NB4 (cell line): Measurements from ENCODE around the gene OSBPL10.

ENCODE experiments used
- DNase-seq: peaks from one replicate; pipeline ENCODE4 v3.0.0; 2010; ENCODE audit warnings: low read depth
- H3K4me3 ChIP-seq: one replicate; pipeline ENCODE4 v1.5.1; 2011; ENCODE audit warnings: mild to moderate bottlenecking, low read depth, low read length, moderate library complexity
- CTCF ChIP-seq: IDR thresholded peaks from one replicate; pipeline ENCODE4 v1.5.1; 2012; ENCODE audit warnings: low read depth, low read length
- MYC ChIP-seq: IDR thresholded peaks from 2 replicates; pipeline ENCODE4 v1.6.1; 2011; ENCODE audit warnings: low read depth, low read length
- POLR2A ChIP-seq: IDR thresholded peaks from 2 replicates; pipeline ENCODE4 v1.6.1; 2011; ENCODE audit warnings: mild to moderate bottlenecking; ENCODE audit not compliant: insufficient read length; ENCODE audit errors: extremely low read depth
- TF ChIP-seq, protein P1 (sequence below): IDR thresholded peaks from 2 replicates; pipeline ENCODE4 v1.6.1; 2011; ENCODE audit warnings: low read depth, low read length

The OSBPL10 gene

DNA sequence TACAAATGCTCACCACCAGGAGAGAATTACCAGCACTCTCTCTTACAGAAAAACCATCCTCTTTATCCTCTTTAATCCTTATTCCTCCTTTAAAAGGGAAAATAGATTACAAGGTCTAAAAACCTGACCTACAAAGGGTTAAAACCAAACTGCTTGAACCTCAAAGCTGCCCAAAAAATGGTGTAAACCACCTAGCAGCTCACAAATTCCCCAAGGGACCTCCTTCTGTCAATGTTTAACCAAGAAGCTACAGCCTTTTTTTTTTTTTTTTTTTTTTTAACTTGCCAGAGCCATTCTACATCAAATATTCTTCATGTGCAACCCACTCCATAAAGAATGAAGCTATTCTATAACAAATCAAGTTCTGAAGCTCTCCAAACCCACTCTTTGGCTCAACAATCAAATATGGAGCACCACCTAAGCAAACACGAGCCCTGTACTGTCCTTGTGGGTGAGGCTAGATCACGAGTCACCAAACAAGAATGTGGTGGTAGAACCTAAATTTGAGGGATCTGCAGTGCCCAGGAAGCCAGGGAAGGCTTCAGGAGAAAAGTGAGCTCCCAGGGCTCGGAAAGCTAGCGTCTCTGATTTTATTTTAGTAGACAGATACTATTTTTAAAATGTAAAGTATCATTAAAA is 20.1 kb downstream of the OSBPL10 start:
- no peak for DNase-seq
- TF ChIP-seq CTCF (no peak), MYC (no peak), POLR2A (no peak)
- TF ChIP-seq, protein P1, sequence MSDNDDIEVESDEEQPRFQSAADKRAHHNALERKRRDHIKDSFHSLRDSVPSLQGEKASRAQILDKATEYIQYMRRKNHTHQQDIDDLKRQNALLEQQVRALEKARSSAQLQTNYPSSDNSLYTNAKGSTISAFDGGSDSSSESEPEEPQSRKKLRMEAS = no peak
- no peak overlapping the region for H3K4me3 ChIP-seq

GRCh38 chr3:31959951-31960792 is 20.9 kb downstream of the OSBPL10 start:
- TF ChIP-seq MYC (no peak), CTCF (no peak), POLR2A (no peak)
- TF ChIP-seq, protein P1 = no peak
- H3K4me3 ChIP-seq = no peak overlapping the region
- DNase-seq = no peak

DNA sequence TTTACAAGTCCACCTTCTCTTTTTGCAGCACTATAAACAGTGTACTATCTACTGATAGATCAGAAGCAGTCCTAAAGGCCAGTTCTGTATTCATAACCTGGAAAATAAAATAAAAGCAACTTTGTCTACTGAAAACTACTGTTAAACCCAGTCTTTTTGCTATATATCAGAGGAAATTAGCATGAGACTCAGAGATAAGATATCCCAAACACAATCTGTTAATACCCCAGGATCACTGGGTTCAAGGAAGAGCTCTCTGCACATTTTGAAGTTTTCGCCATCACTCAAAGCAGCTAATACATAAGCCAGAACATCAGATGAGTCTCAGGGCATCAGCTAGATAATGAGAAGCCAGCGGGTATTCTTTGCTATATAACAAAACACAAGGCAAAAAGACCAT is 21.8 kb downstream of the OSBPL10 start:
- H3K4me3 ChIP-seq = no peak overlapping the region
- no peak for DNase-seq

DNA sequence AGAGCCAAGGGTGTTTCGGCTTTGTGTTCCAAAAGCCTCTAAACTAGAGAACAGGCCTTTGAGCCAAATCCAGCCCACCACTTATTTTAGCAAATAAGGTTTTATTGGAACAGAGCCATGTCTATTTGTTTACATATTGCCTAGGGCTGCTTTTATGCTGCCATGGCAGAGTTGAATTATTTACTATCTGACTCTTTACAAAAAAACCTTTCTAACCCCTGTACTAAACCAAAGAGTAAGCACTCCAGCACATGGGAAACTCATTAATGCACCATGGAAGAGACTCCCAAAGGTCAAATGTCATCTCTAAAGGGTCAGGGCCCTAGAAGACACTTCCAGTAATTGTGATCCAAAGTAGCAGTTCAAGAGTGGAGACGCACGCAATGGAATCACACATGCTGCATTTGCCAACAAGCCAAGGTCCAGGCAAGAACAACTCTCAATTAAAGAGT is 22.3 kb downstream of the OSBPL10 start:
- DNase-seq = no peak
- H3K4me3 ChIP-seq = no peak overlapping the region
- TF ChIP-seq, protein P1 = no peak
- TF ChIP-seq CTCF = no peak
- TF ChIP-seq POLR2A = no peak
- TF ChIP-seq MYC = no peak

More for the DNA sequence above, 21.8 kb downstream of the OSBPL10 start:
- TF ChIP-seq, protein P1 = no peak
- TF ChIP-seq CTCF = no peak
- no peak for TF ChIP-seq MYC

GRCh38 chr3:31957106-31957505 is 24.0 kb downstream of the OSBPL10 start:
- H3K4me3 ChIP-seq = no peak overlapping the region
- TF ChIP-seq, protein P1 = no peak
- TF ChIP-seq CTCF (no peak), POLR2A (no peak), MYC (no peak)
- no peak for DNase-seq
